ENCODE results near the gene SND1.

- TF ChIP-seq ZFP3 (CRISPR knock-in tag; IDR thresholded peaks at IDR 0.05) (no peak), TOX (CRISPR knock-in tag; IDR thresholded peaks at IDR 0.05; ENCODE audit: borderline replicate concordance) (no peak), ZFP30 (CRISPR knock-in tag; IDR thresholded peaks at IDR 0.05) (no peak), PPARA (CRISPR knock-in tag; IDR thresholded peaks at IDR 0.05; ENCODE audit: borderline replicate concordance) (no peak), RARB (CRISPR knock-in tag; IDR thresholded peaks at IDR 0.05) (no peak), ZC3H10 (CRISPR knock-in tag; IDR thresholded peaks at IDR 0.05) (no peak)
Observed at GRCh38 chr7:127905021-127905420, 253.0 kb downstream of the SND1 start.
